ENCODE results near the gene MAMDC2. TPM values are rescaled to one million over a fixed set of nuclear protein-coding genes. Genes with fewer than 3 reads are reported as not detected.
"Not testable (repeated sequence)": the region's sequence is repeated elsewhere in the genome, so short reads cannot be mapped to it uniquely, and the experiment has no call there.

MAMDC2 gene
- total and polyA plus RNA-seq, 2 donors (not counting 1 experiment from before 2014, with no cell fraction given) = not detected

- Mint-ChIP-seq H3K27me3 (peaks cover 9% of the 10 kb centered on the region), H3K4me1 (no peaks in the 10 kb centered on the region), H3K27ac (no peak overlapping the region), H3K9me3 (ENCODE audit: insufficient read depth) (no peaks in the 10 kb centered on the region), H3K4me3 (no peak overlapping the region)
- Histone ChIP-seq H3K27me3 (replicated peaks in 1 of 4; ENCODE audit: control extremely low read depth in 1 of 4, control insufficient read depth in 3 of 4, insufficient read depth in 4 of 4, low read length in 3 of 4) (no peaks in the 10 kb centered on the region), H2AFZ (ENCODE audit: insufficient read depth, low read depth, low read length, poor library complexity, severe bottlenecking) (no peak overlapping the region), H3K9me3 (ENCODE audit: control extremely low read depth in 1 of 3, control insufficient read depth in 2 of 3, insufficient read depth in 1 of 3, low read length in 2 of 3) (no peaks in the 10 kb centered on the region), H4K20me1 (ENCODE audit: control insufficient read depth, insufficient read depth, low read length, poor library complexity, severe bottlenecking) (no peaks in the 10 kb centered on the region), H3K27ac (ENCODE audit: low read length in 2 of 2) (no peak overlapping the region), H3K79me2 (ENCODE audit: control insufficient read depth, insufficient read depth, low read length) (no peaks in the 10 kb centered on the region), H3K9ac (ENCODE audit: low read length) (no peak overlapping the region), H3K4me1 (ENCODE audit: control insufficient read depth in 2 of 2, insufficient read depth in 2 of 2, low read length in 2 of 2) (no peaks in the 10 kb centered on the region), H3K36me3 (replicated peaks in 1 of 2; ENCODE audit: control extremely low read depth in 1 of 2, control insufficient read depth in 1 of 2, extremely low read depth in 1 of 2, insufficient read depth in 2 of 2, low read length in 1 of 2) (no peaks in the 10 kb centered on the region), H3K4me2 (replicated peaks; ENCODE audit: low read depth, low read length, poor library complexity, severe bottlenecking) (no peak overlapping the region), H3K4me3 (ENCODE audit: control extremely low read depth in 1 of 5, extremely low read depth in 1 of 5, insufficient read depth in 1 of 5, low read depth in 2 of 5, low read length in 4 of 5) (no peak overlapping the region)
- CTCF ChIA-PET = no interaction called here
- no peak for ATAC-seq (ENCODE audit: low read depth)
- intact Hi-C loops (cut with micrococcal nuclease) = no loop called here
- no peak for DNase-seq
- TF ChIP-seq EZH2 (IDR thresholded peaks at IDR 0.05; ENCODE audit: borderline replicate concordance, insufficient read depth, low read depth, low read length, poor library complexity, severe bottlenecking) (no peak), CTCF (IDR thresholded peaks at IDR 0.05) (no peak)
- WGBS (ENCODE audit: insufficient coverage) = no CpG with 5 or more reads among the region's 3 CpGs
- POLR2A ChIA-PET = no interaction called here
Observed at GRCh38 chr9:70229579-70229978, 185.9 kb downstream of the MAMDC2 start.

DNA sequence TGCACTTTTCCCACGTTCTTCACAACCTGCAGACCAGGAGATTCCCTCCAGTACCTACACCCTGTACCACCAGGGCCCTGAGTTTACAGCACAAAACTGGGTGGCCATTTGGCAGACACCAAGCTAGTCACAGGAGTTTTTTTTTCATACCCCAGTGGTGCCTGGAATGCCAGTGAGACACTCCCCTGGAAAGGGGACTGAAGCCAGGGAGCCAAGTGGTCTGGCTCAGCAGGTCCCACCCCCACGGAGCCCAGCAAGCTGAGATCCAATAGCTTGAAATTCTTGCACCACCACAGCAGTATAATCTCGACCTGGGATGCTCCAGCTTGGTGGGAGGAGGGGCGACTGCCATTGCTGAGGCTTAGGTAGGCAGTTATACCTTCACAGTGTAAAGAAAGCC is 188.8 kb downstream of the MAMDC2 start:
- H3K4me2 ChIP-seq (replicated peaks; ENCODE audit: low read depth, low read length, poor library complexity, severe bottlenecking) = no peak overlapping the region
- no peaks in the 10 kb centered on the region for H3K36me3 ChIP-seq (replicated peaks in 1 of 2; ENCODE audit: control extremely low read depth in 1 of 2, control insufficient read depth in 1 of 2, extremely low read depth in 1 of 2, insufficient read depth in 2 of 2, low read length in 1 of 2)
- 60% methylated on average over 4 of the region's 4 CpGs for WGBS (ENCODE audit: insufficient coverage)
- H3K4me1 ChIP-seq (ENCODE audit: control insufficient read depth in 2 of 2, insufficient read depth in 2 of 2, low read length in 2 of 2) = no peaks in the 10 kb centered on the region
- Mint-ChIP-seq H3K27ac (no peak overlapping the region), H3K27me3 (peaks cover 9% of the 10 kb centered on the region), H3K4me1 (no peaks in the 10 kb centered on the region), H3K4me3 (no peak overlapping the region), H3K9me3 (ENCODE audit: insufficient read depth) (no peaks in the 10 kb centered on the region)
- ATAC-seq (ENCODE audit: low read depth) (no peak), DNase-seq (no peak)
- H3K27ac ChIP-seq (ENCODE audit: low read length in 2 of 2) = no peak overlapping the region
- intact Hi-C loops (cut with micrococcal nuclease) = no loop called here
- H3K9me3 ChIP-seq (ENCODE audit: control extremely low read depth in 1 of 3, control insufficient read depth in 2 of 3, insufficient read depth in 1 of 3, low read length in 2 of 3) = no peaks in the 10 kb centered on the region
- H3K4me3 ChIP-seq (ENCODE audit: control extremely low read depth in 1 of 5, extremely low read depth in 1 of 5, insufficient read depth in 1 of 5, low read depth in 2 of 5, low read length in 4 of 5) = no peak overlapping the region
- H3K79me2 ChIP-seq (ENCODE audit: control insufficient read depth, insufficient read depth, low read length) = no peaks in the 10 kb centered on the region
- CTCF ChIA-PET = no interaction called here
- POLR2A ChIA-PET = no interaction called here
- no peak overlapping the region for H2AFZ ChIP-seq (ENCODE audit: insufficient read depth, low read depth, low read length, poor library complexity, severe bottlenecking)
- no peak for TF ChIP-seq CTCF (IDR thresholded peaks at IDR 0.05)
- TF ChIP-seq EZH2 (IDR thresholded peaks at IDR 0.05; ENCODE audit: borderline replicate concordance, insufficient read depth, low read depth, low read length, poor library complexity, severe bottlenecking) = no peak
- H4K20me1 ChIP-seq (ENCODE audit: control insufficient read depth, insufficient read depth, low read length, poor library complexity, severe bottlenecking) = no peaks in the 10 kb centered on the region
- H3K27me3 ChIP-seq (replicated peaks in 1 of 4; ENCODE audit: control extremely low read depth in 1 of 4, control insufficient read depth in 3 of 4, insufficient read depth in 4 of 4, low read length in 3 of 4) = no peaks in the 10 kb centered on the region
- H3K9ac ChIP-seq (ENCODE audit: low read length) = no peak overlapping the region

DNA sequence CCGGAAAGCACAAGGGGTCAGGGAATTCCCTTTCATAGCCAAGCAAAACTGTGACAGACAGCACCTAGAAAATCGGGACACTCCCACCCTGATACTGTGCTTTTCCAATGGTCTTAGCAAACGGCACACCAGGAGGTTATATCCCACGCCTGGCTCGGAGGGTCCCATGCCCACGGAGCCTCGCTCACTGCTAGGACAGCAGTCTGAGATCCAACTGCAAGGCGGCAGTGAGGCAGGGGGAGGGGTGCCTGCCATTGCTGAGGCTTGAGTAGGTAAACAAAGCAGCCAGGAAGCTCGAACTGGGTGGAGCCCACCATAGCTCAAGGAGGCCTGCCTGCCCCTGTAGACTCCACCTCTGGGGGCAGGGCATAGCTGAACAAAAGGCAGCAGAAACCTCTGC is 190.6 kb downstream of the MAMDC2 start:
- H3K4me1 ChIP-seq (ENCODE audit: control insufficient read depth in 2 of 2, insufficient read depth in 2 of 2, low read length in 2 of 2); H3K9me3 Mint-ChIP-seq (ENCODE audit: insufficient read depth); H3K36me3 ChIP-seq (replicated peaks in 1 of 2; ENCODE audit: control extremely low read depth in 1 of 2, control insufficient read depth in 1 of 2, extremely low read depth in 1 of 2, insufficient read depth in 2 of 2, low read length in 1 of 2); CTCF ChIA-PET; H3K27ac Mint-ChIP-seq; H3K9ac ChIP-seq (ENCODE audit: low read length); H2AFZ ChIP-seq (ENCODE audit: insufficient read depth, low read depth, low read length, poor library complexity, severe bottlenecking); H3K4me2 ChIP-seq (replicated peaks; ENCODE audit: low read depth, low read length, poor library complexity, severe bottlenecking); DNase-seq; ATAC-seq (ENCODE audit: low read depth); POLR2A ChIA-PET; H3K27me3 Mint-ChIP-seq; H4K20me1 ChIP-seq (ENCODE audit: control insufficient read depth, insufficient read depth, low read length, poor library complexity, severe bottlenecking); H3K4me1 Mint-ChIP-seq; H3K27ac ChIP-seq (ENCODE audit: low read length in 2 of 2); intact Hi-C loops (cut with micrococcal nuclease); H3K4me3 Mint-ChIP-seq; H3K27me3 ChIP-seq (replicated peaks in 1 of 4; ENCODE audit: control extremely low read depth in 1 of 4, control insufficient read depth in 3 of 4, insufficient read depth in 4 of 4, low read length in 3 of 4); H3K4me3 ChIP-seq (ENCODE audit: control extremely low read depth in 1 of 5, extremely low read depth in 1 of 5, insufficient read depth in 1 of 5, low read depth in 2 of 5, low read length in 4 of 5); H3K9me3 ChIP-seq (ENCODE audit: control extremely low read depth in 1 of 3, control insufficient read depth in 2 of 3, insufficient read depth in 1 of 3, low read length in 2 of 3); H3K79me2 ChIP-seq (ENCODE audit: control insufficient read depth, insufficient read depth, low read length): not testable (repeated sequence)
- WGBS (ENCODE audit: insufficient coverage) = 98% methylated on average over 6 of the region's 9 CpGs

Data from B cell (primary cell).